Stimulated activated CD4-positive, alpha-beta T cell treated with anti-CD3 and anti-CD28 coated beads, Interleukin-12 subunit alpha, Interleukin-12 subunit beta, amount 100 ng/mL, for 24 hours (primary cell): Measurements from ENCODE around the gene PACSIN2.

Source experiments
- DNase-seq, 2 experiments: peaks; one replicate each; pipeline ENCODE4 v3.0.0-alpha.2; 2020; ENCODE audit warnings: low read depth in 2 of 2

Gene PACSIN2

DNA sequence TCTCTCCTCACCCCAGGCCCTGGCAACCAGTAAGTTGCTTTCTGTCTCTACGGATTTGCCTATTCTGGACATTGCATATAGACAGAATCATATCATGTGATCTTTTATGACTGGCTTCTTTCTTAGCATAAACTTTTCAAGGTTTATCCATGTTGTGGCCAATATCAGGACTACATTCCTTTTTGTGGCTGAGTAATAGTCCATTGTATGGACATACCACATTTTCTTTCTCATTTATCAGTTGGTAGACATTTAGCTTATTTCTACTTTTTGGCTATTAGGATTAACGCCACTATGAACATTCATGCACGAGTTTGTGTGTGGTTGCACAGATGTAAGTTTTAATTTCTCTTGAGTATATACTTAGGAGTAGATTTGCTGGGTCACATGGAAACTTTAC is 193.6 kb downstream of the PACSIN2 start:
- no peak for DNase-seq

DNA sequence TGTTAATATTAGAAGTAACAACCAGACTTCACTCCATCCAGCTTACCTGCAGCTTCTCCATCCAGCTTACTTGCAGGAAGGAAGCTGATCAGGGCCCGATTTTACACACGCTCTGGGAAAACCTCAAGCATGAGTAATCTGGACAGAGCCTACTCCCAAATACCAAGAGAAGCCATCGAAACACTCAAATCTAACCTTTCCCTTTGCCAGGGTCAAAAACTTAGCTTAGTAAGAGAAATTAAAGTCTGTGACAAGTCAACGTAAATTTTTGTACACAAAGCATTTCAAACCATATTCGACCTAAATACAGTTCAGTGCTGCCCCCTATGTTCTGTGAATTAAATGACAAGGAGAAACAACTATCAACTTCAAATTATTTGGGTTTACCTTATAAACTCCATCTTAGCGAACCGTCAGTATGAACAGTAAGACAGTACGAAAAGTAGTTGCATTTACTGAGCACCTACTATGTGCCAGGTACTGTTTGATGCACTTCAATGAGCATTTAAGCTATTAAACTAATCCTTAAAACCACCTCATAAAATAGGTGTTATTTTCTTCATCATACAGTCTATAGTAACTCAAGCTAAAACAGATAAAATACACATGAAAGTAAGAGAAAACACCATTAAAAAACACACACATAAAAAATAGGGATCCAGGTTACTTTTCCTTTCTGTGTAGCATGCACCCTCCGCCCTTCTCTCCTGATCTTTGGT is 194.7 kb downstream of the PACSIN2 start:
- no peak for DNase-seq
